Measurements from ENCODE around the gene CGGBP1.

- no peak for TF ChIP-seq CTCF (IDR thresholded peaks at IDR 0.05)
- TF ChIP-seq ZFX (IDR thresholded peaks at IDR 0.05; ENCODE audit: borderline replicate concordance): no peak
Measured at GRCh38 chr3:88090681-88091080, 31.9 kb upstream of the CGGBP1 start.

Measured in 22Rv1 (cell line).